Naive thymus-derived CD4-positive, alpha-beta T cell (primary cell): ENCODE results near the gene CHRNB1. TPM values are rescaled to one million over a fixed set of nuclear protein-coding genes. Genes with fewer than 3 reads are reported as not detected.
A peak's percentile ranks its signal among the peaks of the same experiment; 100 is the strongest.

Experiments
- ATAC-seq: fragments of 150-1000 bp; cut with Tn5 transposase; 2 replicates; pipeline ENCODE4 v1.10.0; 2021; ENCODE audit warnings: mild to moderate bottlenecking, moderate library complexity
- CTCF ChIA-PET: fragments of 350-600 bp; sonication (Branson Sonifier 250); formaldehyde crosslinking; loops from one replicate; lab custom pipeline; 2021; ENCODE audit warnings: antibody characterized with exemption; lab: Charles Lee
- POLR2A ChIA-PET: fragments of 350-600 bp; sonication (Branson Sonifier 250); formaldehyde crosslinking; loops from one replicate; lab custom pipeline; 2021; ENCODE audit warnings: antibody characterized with exemption, inconsistent platforms; lab: Charles Lee
- DNase-seq, 9 donors: peaks; one replicate each; pipeline versions ENCODE4 v3.0.0 to v3.0.0-alpha.2; 2020 to 2022; ENCODE audit warnings: mixed read lengths in 1 of 9
- H3K27ac ChIP-seq: one replicate; pipeline ENCODE4 v1.7.0; 2013; ENCODE audit warnings: mild to moderate bottlenecking, low read depth, low read length, moderate library complexity
- H3K27me3 ChIP-seq, 2 donors: one replicate each; pipeline ENCODE4 v1.7.0; 2013; ENCODE audit warnings: low read length in 2 of 2, mild to moderate bottlenecking in 2 of 2, moderate library complexity in 2 of 2; ENCODE audit not compliant: control insufficient read depth in 2 of 2, insufficient read depth in 2 of 2
- H3K36me3 ChIP-seq, 3 experiments: 1 replicate in 2 of 3; 2 replicates in 1 of 3; pipeline ENCODE4 v1.7.0; 2013; ENCODE audit warnings: low read length in 3 of 3, mild to moderate bottlenecking in 3 of 3, moderate library complexity in 1 of 3; ENCODE audit not compliant: insufficient read depth in 3 of 3, control insufficient read depth in 2 of 3
- H3K4me1 ChIP-seq, 2 donors: one replicate each; pipeline ENCODE4 v1.7.0; 2013; ENCODE audit warnings: low read length in 2 of 2, mild to moderate bottlenecking in 2 of 2, moderate library complexity in 1 of 2; ENCODE audit not compliant: control insufficient read depth in 2 of 2, insufficient read depth in 2 of 2
- H3K4me3 ChIP-seq: 2 replicates; pipeline ENCODE4 v1.7.0; 2013; ENCODE audit warnings: mild to moderate bottlenecking, low read length
- H3K9me3 ChIP-seq, 3 experiments: 1 replicate in 2 of 3; 2 replicates in 1 of 3; pipeline ENCODE4 v1.7.0; 2013; ENCODE audit warnings: low read length in 3 of 3; ENCODE audit not compliant: control insufficient read depth in 2 of 3
- H3K27ac Mint-ChIP-seq, 9 donors: one replicate each; pipeline ENCODE4 v1.8.0; 2020 to 2022; ENCODE audit warnings: mixed read lengths in 9 of 9, mild to moderate bottlenecking in 8 of 9, moderate library complexity in 5 of 9, inconsistent platforms in 2 of 9
- H3K27me3 Mint-ChIP-seq, 5 donors: one replicate each; pipeline ENCODE4 v1.8.0; 2021 to 2022; ENCODE audit warnings: mixed read lengths in 5 of 5, mild to moderate bottlenecking in 1 of 5
- H3K36me3 Mint-ChIP-seq, 5 donors: one replicate each; pipeline ENCODE4 v1.8.0; 2020 to 2022; ENCODE audit warnings: mixed read lengths in 5 of 5, mild to moderate bottlenecking in 3 of 5, inconsistent platforms in 1 of 5
- H3K4me1 Mint-ChIP-seq, 7 donors: one replicate each; pipeline ENCODE4 v1.8.0; 2020 to 2022; ENCODE audit warnings: mixed read lengths in 7 of 7, mild to moderate bottlenecking in 3 of 7, inconsistent platforms in 1 of 7
- H3K4me3 Mint-ChIP-seq, 10 donors: one replicate each; pipeline ENCODE4 v1.8.0; 2020 to 2022; ENCODE audit warnings: mild to moderate bottlenecking in 10 of 10, mixed read lengths in 10 of 10, moderate library complexity in 6 of 10, inconsistent platforms in 2 of 10
- H3K9me3 Mint-ChIP-seq, 11 donors: one replicate each; pipeline ENCODE4 v1.8.0; 2020 to 2022; ENCODE audit warnings: mixed read lengths in 11 of 11, mild to moderate bottlenecking in 4 of 11, inconsistent platforms in 1 of 11, moderate library complexity in 1 of 11
- intact Hi-C, 2 donors: fragments of 100-400 bp; cut with micrococcal nuclease; formaldehyde crosslinking; loops; one replicate each; pipeline ENCODE4 v1.15.1; 2023
- polyA plus RNA-seq, 2 donors: library from polyadenylated mRNA; unstranded; fragments of 300-500 nt; fragmentation: Illumina TruSeq; gene quantifications; one replicate each; pipeline ENCODE4 v1.2.3, GENCODE V29; 2021
- total RNA-seq, 6 experiments: library from RNA in 5 of 6; stranded (reverse) in 5 of 6; gene quantifications; 1 replicate in 5 of 6; 2 replicates in 1 of 6; pipeline ENCODE4 v1.2.3 and lab custom pipeline; 2021 to 2026

The CHRNB1 gene
- total RNA-seq, result 10 to 100 TPM in 1 of 5 experiments, 1 to 10 TPM in 4; 6.0 to 14.6 (median 7.2) TPM
- 10 to 100 TPM; 14.9 to 24.8 TPM for polyA plus RNA-seq
- total RNA-seq (lab: John Stamatoyannopoulos, UW), result 4.0 reads per million, percentile 21 among the genes with 10 or more reads in this experiment

GRCh38 chr17:7444682-7445618, at the start of gene CHRNB1:
Gene CHRNB1 (plus strand): TSS chr17:7445061. CDS start chr17:7445128, 67 bp downstream.
- ATAC-seq, result peak; percentile 74
- DNase-seq, result peak in 2 of 9 donors; percentile 23 to 49
- Histone ChIP-seq H3K9me3 (no peaks in the 10 kb centered on the region), H3K4me1 (peaks cover 4 to 28% of the 10 kb centered on the region in 2 donors), H3K36me3 (no peaks in the 10 kb centered on the region), H3K27me3 (peaks cover 9 to 34% of the 10 kb centered on the region in 2 donors), H3K27ac (no peak within 1 kb of the TSS), H3K4me3 (peak within 1 kb of the TSS; percentile 30)
- peaks cover 23 to 39% (median 32%) of the 10 kb centered on the region in 7 donors for H3K4me1 Mint-ChIP-seq
- ChIA-PET CTCF (interaction anchor here (0.8 to 1.5 kb wide), 4 partner anchors 8 to 116 kb away, joined by 3 to 5 read pairs (median 4); no protein-coding TSS in a partner anchor), POLR2A (interaction anchor here (0.6 to 7.5 kb wide), 8 partner anchors 8 to 113 kb away, joined by 3 to 79 read pairs (median 11); partner anchors contain the start of genes POLR2A, TMEM102 and ZBTB4)
- peaks cover 0 to 5% (median 0%) of the 10 kb centered on the region in 11 donors for H3K9me3 Mint-ChIP-seq
- H3K27me3 Mint-ChIP-seq, result peaks cover 44 to 68% (median 58%) of the 10 kb centered on the region in 5 donors
- peaks cover 0 to 41% (median 6%) of the 10 kb centered on the region in 5 donors for H3K36me3 Mint-ChIP-seq
- H3K4me3 Mint-ChIP-seq, result peak within 1 kb of the TSS; percentile 75 to 89 (median 84)
- peak within 1 kb of the TSS in 5 of 9 donors; percentile 26 to 90 (median 39) for H3K27ac Mint-ChIP-seq
- intact Hi-C loops, result loop anchor here in 1 of 2 donors (1.0 kb wide), 1 partner anchor 10 kb away; no protein-coding TSS in a partner anchor

GRCh38 chr17:7396147-7396546, 48.7 kb upstream of the CHRNB1 start:
- ATAC-seq, result no peak
- H3K4me3 ChIP-seq, result no peak overlapping the region
- peaks cover 0 to 14% (median 6%) of the 10 kb centered on the region in 5 donors for H3K36me3 Mint-ChIP-seq
- H3K4me1 Mint-ChIP-seq, result peaks cover 20 to 33% (median 24%) of the 10 kb centered on the region in 7 donors
- ChIA-PET CTCF (interaction anchor here (0.6 kb wide), 1 partner anchor 79 kb away, joined by 7 read pairs; no protein-coding TSS in a partner anchor), POLR2A (interaction anchor here (2.2 to 5.9 kb wide), 2 partner anchors 7 to 12 kb away, joined by 17 to 38 read pairs; partner anchors contain the start of gene TMEM256)
- peak overlapping the region in 1 of 9 donors; percentile 9 for H3K27ac Mint-ChIP-seq
- peaks cover 7 to 16% of the 10 kb centered on the region in 2 donors for H3K4me1 ChIP-seq
- H3K36me3 ChIP-seq, result peaks cover 0 to 17% (median 3%) of the 10 kb centered on the region in 3 experiments
- no peak for DNase-seq
- no peaks in the 10 kb centered on the region for H3K9me3 ChIP-seq
- H3K4me3 Mint-ChIP-seq, result peak overlapping the region in 6 of 10 donors; percentile 1 to 64 (median 22)
- H3K27ac ChIP-seq, result no peak overlapping the region
- intact Hi-C loops, result no loop called here
- no peaks in the 10 kb centered on the region for H3K27me3 ChIP-seq
- no peaks in the 10 kb centered on the region for H3K27me3 Mint-ChIP-seq
- no peaks in the 10 kb centered on the region for H3K9me3 Mint-ChIP-seq

GRCh38 chr17:7398612-7399011, 46.2 kb upstream of the CHRNB1 start:
- H3K4me3 ChIP-seq, result no peak overlapping the region
- intact Hi-C loops, result no loop called here

GRCh38 chr17:7403043-7403726, 41.7 kb upstream of the CHRNB1 start:
- H3K9me3 Mint-ChIP-seq, result peaks cover 0 to 1% (median 0%) of the 10 kb centered on the region in 11 donors
- ATAC-seq (no peak), DNase-seq (peak in 1 of 9 donors; percentile 45)
- POLR2A ChIA-PET, result interaction anchor here (0.6 to 3.7 kb wide), 14 partner anchors 10 to 367 kb away, joined by 3 to 38 read pairs (median 6); partner anchors contain the start of genes ATP1B2, NEURL4, PLSCR3 and POLR2A
- CTCF ChIA-PET, result interaction anchor here (0.9 to 1.1 kb wide), 3 partner anchors 19 to 158 kb away, joined by 3 to 4 read pairs (median 3); no protein-coding TSS in a partner anchor
- no peaks in the 10 kb centered on the region for H3K9me3 ChIP-seq
- H3K27me3 ChIP-seq, result no peaks in the 10 kb centered on the region
- H3K4me1 Mint-ChIP-seq, result peaks cover 7 to 23% (median 20%) of the 10 kb centered on the region in 7 donors
- H3K4me3 ChIP-seq, result peak overlapping the region; percentile 95
- peak overlapping the region; percentile 91 to 100 (median 95) for H3K27ac Mint-ChIP-seq
- intact Hi-C loops, result loop anchor here (5.0 kb wide), 3 partner anchors 96 to 169 kb away; partner anchors contain the start of genes CTDNEP1 (in 1 of the 2), EIF5A (in 1 of the 2) and ELP5 (in 1 of the 2)
- peak overlapping the region; percentile 78 for H3K27ac ChIP-seq
- peaks cover 0 to 3% (median 0%) of the 10 kb centered on the region in 3 experiments for H3K36me3 ChIP-seq
- peaks cover 6 to 10% of the 10 kb centered on the region in 2 donors for H3K4me1 ChIP-seq
- peaks cover 0 to 20% (median 0%) of the 10 kb centered on the region in 5 donors for H3K27me3 Mint-ChIP-seq
- H3K4me3 Mint-ChIP-seq, result peak overlapping the region; percentile 87 to 98 (median 96)
- H3K36me3 Mint-ChIP-seq, result peaks cover 0 to 4% (median 0%) of the 10 kb centered on the region in 5 donors

More at GRCh38 chr17:7398612-7399011, 46.2 kb upstream of the CHRNB1 start:
- Mint-ChIP-seq H3K9me3 (no peaks in the 10 kb centered on the region), H3K36me3 (peaks cover 0 to 4% (median 0%) of the 10 kb centered on the region in 5 donors), H3K4me1 (peaks cover 5 to 23% (median 16%) of the 10 kb centered on the region in 7 donors), H3K4me3 (no peak overlapping the region), H3K27ac (peak overlapping the region in 2 of 9 donors; percentile 17 to 49), H3K27me3 (no peaks in the 10 kb centered on the region)
- ATAC-seq (no peak), DNase-seq (no peak)
- Histone ChIP-seq H3K9me3 (no peaks in the 10 kb centered on the region), H3K27ac (no peak overlapping the region), H3K4me1 (peaks cover 6% of the 10 kb centered on the region in 2 donors), H3K36me3 (no peaks in the 10 kb centered on the region), H3K27me3 (no peaks in the 10 kb centered on the region)
- POLR2A ChIA-PET, result interaction anchor here (0.6 to 2.1 kb wide), 5 partner anchors 12 to 87 kb away, joined by 3 to 7 read pairs (median 3); no protein-coding TSS in a partner anchor
- CTCF ChIA-PET, result interaction anchor here (0.7 to 1.7 kb wide), 2 partner anchors 16 to 37 kb away, joined by 5 read pairs; partner anchors contain the start of gene TMEM102

- Mint-ChIP-seq H3K27ac (peak overlapping the region; percentile 91 to 100 (median 96)), H3K4me3 (peak overlapping the region; percentile 87 to 98 (median 96)), H3K4me1 (peaks cover 7 to 23% (median 20%) of the 10 kb centered on the region in 7 donors), H3K27me3 (peaks cover 0 to 20% (median 0%) of the 10 kb centered on the region in 5 donors), H3K36me3 (peaks cover 0 to 4% (median 0%) of the 10 kb centered on the region in 5 donors), H3K9me3 (peaks cover 0 to 1% (median 0%) of the 10 kb centered on the region in 11 donors)
- Histone ChIP-seq H3K36me3 (peaks cover 0 to 3% (median 0%) of the 10 kb centered on the region in 3 experiments), H3K27me3 (no peaks in the 10 kb centered on the region), H3K27ac (peak overlapping the region; percentile 78), H3K4me3 (peak overlapping the region; percentile 95), H3K4me1 (peaks cover 8 to 10% of the 10 kb centered on the region in 2 donors), H3K9me3 (no peaks in the 10 kb centered on the region)
- DNase-seq, result no peak
- ATAC-seq, result peak; percentile 6
- ChIA-PET POLR2A (interaction anchor here (0.6 to 3.7 kb wide), 18 partner anchors 10 to 368 kb away, joined by 3 to 38 read pairs (median 5); partner anchors contain the start of genes ATP1B2, MPDU1, NEURL4 and PLSCR3), CTCF (interaction anchor here (0.6 to 1.1 kb wide), 5 partner anchors 18 to 157 kb away, joined by 3 to 4 read pairs (median 3); no protein-coding TSS in a partner anchor)
- intact Hi-C loops, result loop anchor here (5.0 kb wide), 3 partner anchors 96 to 169 kb away; partner anchors contain the start of genes CTDNEP1 (in 1 of the 2), EIF5A (in 1 of the 2) and ELP5 (in 1 of the 2)
These were observed 41.2 kb upstream of the CHRNB1 start for GRCh38 chr17:7403727-7403976.
